GM18507 (cell line): Measurements from ENCODE around the gene ITGB8.
"Not testable (repeated sequence)": the region's sequence is repeated elsewhere in the genome, so short reads cannot be mapped to it uniquely, and the experiment has no call there.

Source experiments
- DNase-seq: peaks from one replicate; pipeline ENCODE4 v3.0.0; 2011; ENCODE audit warnings: low read depth; ENCODE audit not compliant: insufficient read length; ENCODE audit errors: extremely low spot score
- FAIRE-seq: peaks from 2 replicates; lab custom pipeline; 2011; peaks lifted over from hg19 to GRCh38; lab: Jason Lieb, UNC

Gene ITGB8

DNA sequence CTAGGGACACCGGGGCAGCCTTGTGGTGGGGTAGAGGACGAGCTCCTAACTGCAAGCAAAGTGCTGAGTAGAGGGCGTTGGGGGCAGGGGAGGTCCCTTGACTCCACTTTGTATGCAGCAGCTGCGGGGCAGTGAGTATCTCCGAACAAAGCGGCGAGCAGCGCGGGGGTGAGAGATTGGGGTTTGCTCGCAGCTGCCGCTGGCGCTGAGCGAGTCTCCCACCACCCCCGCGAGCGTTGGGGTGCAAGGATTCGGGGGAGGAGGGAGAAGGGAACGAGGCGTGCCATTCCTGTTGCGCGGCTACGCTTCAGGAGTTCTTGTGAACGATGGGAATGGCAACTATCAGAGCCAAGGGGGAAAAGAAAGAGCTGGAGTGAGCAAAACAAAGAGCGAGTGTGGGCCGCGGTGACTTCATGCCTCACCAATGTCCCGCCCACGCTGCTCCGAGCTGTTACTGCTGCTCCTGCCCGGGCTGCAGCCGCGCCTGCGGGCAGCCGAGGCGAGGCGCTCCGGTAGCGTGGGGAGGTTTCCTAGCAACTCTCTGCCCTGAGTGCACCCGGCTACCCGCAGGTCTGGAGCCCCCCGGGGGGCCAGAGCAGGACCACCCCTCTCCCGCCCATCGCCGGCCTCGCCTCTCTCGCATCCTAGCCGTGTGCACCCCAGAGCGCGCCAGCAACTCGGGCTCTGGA is at the start of gene ITGB8:
Gene ITGB8, plus strand, starts transcription at position 662 of the 689 bp plus-strand sequence. CDS start 907 bp downstream, outside the sequence.
- DNase-seq (peak; percentile 46), FAIRE-seq (no peak)

GRCh38 chr7:20282959-20283358 is 47.7 kb upstream of the ITGB8 start:
- FAIRE-seq (no peak), DNase-seq (no peak)

- FAIRE-seq (peak; percentile 15), DNase-seq (no peak)
Measured at GRCh38 chr7:20283385-20283784, 47.3 kb upstream of the ITGB8 start.

DNA sequence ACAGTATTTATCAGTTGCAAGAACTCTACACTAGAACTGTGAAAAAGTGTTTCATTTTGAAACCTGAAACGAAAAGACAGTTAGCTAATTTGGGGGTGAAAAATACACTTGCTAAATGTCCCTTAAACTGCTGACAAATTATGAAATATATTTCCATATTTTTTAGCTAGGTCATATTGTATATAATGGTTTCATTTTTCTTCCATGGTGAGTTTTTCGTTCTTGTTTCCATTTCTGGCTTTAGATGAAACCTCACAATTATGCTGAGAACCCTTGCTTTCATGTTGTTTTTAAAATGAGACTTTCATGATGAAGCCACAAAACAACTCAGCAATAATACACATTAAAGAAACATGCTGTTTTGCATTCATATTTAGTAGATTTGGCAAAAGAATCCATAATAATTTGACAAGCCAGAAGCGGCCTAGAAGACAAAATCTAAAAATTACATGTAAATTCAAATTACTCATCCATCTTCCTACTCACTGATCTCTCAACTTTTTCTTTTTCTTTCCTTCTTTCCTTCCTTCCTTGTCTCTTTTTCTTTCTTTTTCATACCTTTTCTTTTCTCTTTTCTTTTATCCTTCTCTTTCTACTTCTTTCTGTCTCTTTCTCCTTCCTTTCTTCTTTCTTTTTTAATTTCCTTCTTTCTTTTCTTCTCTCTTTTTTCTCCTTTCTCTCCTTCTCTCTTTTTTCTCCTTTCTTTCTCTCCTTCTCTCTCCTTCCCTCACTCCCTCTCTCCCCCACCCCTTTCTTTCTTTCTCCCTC is 46.5 kb upstream of the ITGB8 start:
- FAIRE-seq (peak; percentile 80), DNase-seq (no peak)

DNA sequence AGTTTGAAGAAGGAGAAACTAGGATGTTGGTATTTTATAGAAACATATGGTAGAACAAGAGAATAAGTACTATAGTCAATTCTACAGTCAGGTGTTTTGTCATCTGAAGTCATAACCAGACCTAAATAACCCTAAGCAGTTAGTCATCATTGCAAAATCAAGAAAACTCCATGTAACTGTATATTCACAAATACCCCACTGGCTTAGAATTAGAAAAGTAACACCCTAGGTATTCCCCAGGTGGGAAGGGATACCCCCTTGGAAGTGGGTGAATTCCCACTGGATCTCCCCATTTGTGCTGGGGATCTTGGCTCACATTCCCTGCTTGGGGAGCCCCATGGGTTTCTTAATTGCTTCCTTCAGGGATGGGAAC is 45.9 kb upstream of the ITGB8 start:
- FAIRE-seq (peak; percentile 59), DNase-seq (no peak)

DNA sequence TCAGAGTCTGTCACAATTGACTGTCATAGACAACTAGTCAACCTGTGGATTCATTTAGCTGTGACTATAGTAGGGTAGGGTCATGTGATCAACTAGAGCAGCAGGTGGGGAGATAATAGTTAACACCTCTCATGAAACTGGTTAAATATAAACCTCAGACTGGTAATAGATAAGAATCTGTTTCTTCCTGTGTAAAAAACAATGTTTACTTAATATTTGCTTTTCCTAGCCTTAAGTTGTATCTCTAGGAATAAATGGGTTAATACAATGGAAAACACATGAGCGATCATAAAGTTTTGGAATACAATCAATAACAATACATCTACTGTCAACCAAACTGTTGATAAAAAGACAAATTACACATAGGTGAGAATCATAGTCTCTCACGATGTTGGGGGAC is 43.4 kb upstream of the ITGB8 start:
- DNase-seq (no peak), FAIRE-seq (peak; percentile 83)

DNA sequence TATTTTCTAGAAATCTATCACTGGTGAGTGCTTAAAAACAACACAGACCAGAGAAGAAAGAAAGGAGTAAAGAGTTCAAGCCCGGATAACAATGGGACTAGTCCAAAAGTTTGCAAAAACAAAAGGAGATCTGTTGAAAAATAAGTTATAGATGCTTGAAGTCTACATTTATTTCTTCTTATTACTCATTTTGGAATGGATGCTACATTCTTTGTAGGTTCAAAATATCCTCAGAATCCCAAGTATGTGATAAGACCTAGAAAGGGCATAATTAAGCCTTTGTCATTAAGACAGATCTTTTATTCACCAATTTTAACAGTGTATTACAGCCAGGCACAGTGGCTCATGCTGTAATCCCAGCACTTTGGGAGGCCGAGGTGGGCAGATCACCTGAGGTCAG is 42.7 kb upstream of the ITGB8 start:
- DNase-seq (no peak), FAIRE-seq (no peak)

- FAIRE-seq (peak; percentile 65), DNase-seq (no peak)
Measured at GRCh38 chr7:20290505-20291111, 40.1 kb upstream of the ITGB8 start.

DNA sequence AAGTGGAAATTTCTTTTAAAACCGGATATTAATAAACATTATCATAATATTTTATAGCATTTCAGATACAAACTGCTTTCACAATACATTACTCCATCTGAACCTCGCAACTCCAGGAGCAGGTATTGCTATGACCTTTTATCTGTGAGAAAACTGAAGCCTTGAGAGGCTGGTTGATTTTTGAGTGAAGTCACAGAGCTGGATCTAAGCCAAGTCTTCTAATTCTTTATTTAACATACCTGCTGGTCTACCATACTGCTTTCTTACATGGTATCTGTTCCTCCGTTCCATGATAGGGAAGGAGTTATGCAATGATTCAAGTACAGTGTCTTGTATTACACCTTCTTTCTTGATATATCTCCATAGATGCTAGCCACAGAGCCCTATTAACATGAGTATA is 37.4 kb upstream of the ITGB8 start:
- no peak for DNase-seq
- peak; percentile 47 for FAIRE-seq

DNA sequence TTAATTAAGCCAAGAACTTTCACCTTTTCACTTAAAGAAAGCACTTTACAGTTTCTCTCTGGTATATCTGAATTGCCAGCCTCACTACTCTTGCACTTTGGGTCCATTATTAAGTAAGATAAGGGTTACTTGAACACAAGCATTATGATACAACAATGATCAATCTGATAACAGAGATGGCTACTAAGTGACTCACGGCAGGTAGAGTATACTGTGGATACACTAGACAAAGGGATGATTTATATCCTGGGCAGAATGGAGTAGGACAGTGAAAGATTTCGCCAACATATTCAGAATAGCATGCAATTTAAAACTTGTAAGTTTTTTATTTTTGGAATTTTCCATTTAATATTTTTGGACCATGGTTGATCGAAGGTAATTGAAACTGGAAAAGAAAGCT is 34.3 kb upstream of the ITGB8 start:
- no peak for DNase-seq
- no peak for FAIRE-seq

DNA sequence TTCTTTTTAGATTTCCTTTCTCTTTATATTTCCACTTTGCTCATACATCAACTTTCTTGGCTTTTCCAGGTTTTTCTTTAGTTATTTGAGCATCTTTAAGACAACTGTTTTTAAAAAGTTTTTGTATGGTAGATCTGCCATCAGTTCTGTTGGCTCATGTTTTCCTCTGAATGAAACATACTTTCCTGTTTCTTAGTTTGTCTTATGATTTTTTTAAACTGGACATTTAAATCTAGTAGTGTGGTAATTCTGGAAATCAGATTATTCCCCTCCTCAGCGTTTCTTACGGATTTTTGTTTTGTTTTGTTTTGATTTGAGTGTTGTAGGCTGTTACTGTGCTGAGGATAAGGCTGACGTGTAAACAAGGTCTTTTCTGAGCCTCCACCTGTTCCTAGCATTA is 33.8 kb upstream of the ITGB8 start:
- DNase-seq (no peak), FAIRE-seq (no peak)

- DNase-seq (no peak), FAIRE-seq (no peak)
Measured at GRCh38 chr7:20298486-20298901, 32.2 kb upstream of the ITGB8 start.

DNA sequence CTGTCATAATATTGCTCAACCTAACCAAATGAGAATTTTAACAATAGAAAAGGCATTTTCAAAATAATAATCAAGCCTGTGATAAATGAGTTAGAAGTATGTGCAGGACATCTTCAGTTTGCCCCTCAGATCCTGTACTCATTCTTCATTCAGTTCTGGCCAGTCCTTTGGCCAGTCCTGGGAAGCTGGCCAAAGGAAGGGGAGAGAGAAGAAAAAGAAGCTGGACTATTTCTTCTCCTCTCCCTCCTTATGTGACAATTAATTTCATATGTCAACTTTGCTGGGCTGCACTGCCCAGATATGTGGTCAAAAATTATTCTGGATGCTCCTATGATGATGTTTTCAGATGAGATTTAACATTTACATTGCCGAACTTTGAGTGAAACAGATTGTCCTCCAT is 31.6 kb upstream of the ITGB8 start:
- FAIRE-seq (no peak), DNase-seq (no peak)

- FAIRE-seq: peak; percentile 87
- no peak for DNase-seq
Measured at GRCh38 chr7:20299647-20300312, 30.9 kb upstream of the ITGB8 start.

- FAIRE-seq: peak; percentile 71
- no peak for DNase-seq
Measured at GRCh38 chr7:20301311-20301939, 29.3 kb upstream of the ITGB8 start.

DNA sequence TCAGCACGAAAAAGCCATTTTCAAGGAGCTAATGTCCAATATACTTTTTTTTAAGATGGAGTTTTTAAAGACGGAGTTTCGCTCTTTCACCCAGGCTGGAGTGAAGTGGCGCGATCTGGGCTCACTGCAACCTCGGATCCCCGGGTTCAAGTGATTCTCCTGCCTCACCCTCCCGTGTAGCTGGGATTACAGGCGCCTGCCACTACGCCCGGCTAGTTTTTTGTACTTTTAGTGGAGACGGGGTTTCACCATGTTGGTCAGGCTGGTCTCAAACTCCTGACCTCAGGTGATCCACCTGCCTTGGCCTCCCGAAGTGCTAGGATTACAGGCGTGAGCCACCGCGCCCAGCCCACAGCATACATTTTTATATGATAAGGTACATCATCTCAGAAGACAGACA is 28.4 kb upstream of the ITGB8 start:
- FAIRE-seq, DNase-seq: not testable (repeated sequence)

GRCh38 chr7:20302891-20303290 is 27.8 kb upstream of the ITGB8 start:
- FAIRE-seq: no peak
- no peak for DNase-seq

GRCh38 chr7:20304366-20304765 is 26.3 kb upstream of the ITGB8 start:
- FAIRE-seq (no peak), DNase-seq (no peak)

DNA sequence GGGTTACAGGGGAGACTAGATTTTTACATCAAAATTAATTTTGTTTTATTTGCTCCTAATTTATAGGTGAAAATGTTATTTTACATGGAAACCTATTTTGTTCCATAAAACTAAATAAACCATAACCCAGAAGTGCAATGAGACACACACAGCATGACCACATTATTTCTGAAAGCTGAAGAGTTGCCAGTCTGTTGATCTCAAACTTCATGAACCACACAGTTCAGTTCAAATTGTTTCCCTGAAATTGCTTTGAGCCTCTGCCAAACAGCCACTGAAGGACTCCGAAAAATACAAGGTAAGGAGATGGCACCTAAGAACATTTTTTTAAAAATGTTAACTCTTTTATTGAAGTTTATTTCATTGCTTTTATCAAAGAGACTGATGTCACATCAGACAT is 25.0 kb upstream of the ITGB8 start:
- peak; percentile 12 for FAIRE-seq
- no peak for DNase-seq
